KOPT-K1 (cell line): ENCODE data around the gene MMP3.

Source experiments
- H3K27ac ChIP-seq: fragments of 200-600 bp; sonication (generic); 2 replicates; pipeline ENCODE4 v1.5.1; 2016; ENCODE audit warnings: antibody characterized with exemption, mild to moderate bottlenecking, low read depth, low read length; ENCODE audit not compliant: poor library complexity, severe bottlenecking
- H3K36me3 ChIP-seq: fragments of 200-600 bp; sonication (generic); 2 replicates; pipeline ENCODE4 v1.5.1; 2017; ENCODE audit warnings: antibody characterized with exemption, mild to moderate bottlenecking, low read length, moderate library complexity; ENCODE audit not compliant: insufficient read depth
- H3K9me3 ChIP-seq: fragments of 200-600 bp; sonication (generic); 2 replicates; pipeline ENCODE4 v1.5.1; 2017; ENCODE audit warnings: antibody characterized with exemption, low read length, mild to moderate bottlenecking; ENCODE audit not compliant: insufficient read depth, poor library complexity, severe bottlenecking

MMP3 gene

DNA sequence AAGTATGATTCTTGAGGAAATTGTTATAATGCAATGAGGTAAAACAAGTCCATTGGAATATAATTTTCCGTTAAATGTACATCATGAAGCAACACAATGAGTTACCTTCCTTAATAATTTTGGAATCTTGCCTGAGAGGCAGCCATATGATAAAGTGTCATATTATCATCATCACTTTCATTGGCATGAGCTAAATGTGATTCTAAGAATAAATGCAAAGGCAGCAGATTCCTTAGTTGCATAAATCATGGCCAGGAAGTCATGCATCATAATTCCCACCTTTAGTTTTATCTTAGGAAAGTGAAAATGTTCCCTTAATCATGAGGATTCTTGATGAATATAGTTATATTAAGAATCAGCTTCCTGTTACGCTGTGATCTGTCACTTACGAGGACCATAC lies 31.2 kb downstream of the MMP3 start:
- H3K27ac ChIP-seq, result no peak overlapping the region
- H3K36me3 ChIP-seq, result no peaks in the 10 kb centered on the region
- no peaks in the 10 kb centered on the region for H3K9me3 ChIP-seq

DNA sequence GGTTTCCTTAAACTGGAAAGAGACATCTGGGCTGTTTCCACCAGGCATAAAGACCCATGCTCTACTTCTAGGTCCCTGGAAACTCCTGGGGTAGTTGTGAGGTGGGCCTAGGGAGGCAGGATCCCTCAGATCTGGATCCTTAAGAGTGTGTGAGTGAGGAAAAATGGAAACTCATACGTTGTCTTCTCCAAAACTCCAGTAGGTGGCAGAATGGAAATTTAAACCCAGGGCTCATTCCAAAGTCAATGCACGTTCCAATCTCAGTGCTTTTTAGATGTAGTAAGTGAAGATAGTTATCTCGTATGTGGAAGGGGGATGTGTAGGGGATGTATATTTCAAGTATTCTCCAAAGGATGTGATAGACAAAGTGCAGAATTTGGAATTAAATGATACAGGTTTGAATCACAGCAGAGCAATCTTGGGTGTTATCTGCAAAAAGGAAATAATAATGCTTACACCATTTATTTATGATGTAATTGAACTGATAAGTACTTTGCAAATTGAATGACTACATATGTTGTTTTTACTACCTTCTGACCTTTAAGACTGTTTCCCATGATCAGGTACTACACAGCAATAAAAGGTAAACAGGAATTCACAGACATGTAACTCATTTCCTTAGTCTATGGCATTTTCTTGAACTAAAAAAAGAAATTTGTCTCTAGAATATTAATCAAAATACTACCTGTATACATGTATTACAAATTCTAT lies 32.3 kb downstream of the MMP3 start:
- Histone ChIP-seq H3K36me3 (no peaks in the 10 kb centered on the region), H3K9me3 (no peaks in the 10 kb centered on the region), H3K27ac (no peak overlapping the region)

DNA sequence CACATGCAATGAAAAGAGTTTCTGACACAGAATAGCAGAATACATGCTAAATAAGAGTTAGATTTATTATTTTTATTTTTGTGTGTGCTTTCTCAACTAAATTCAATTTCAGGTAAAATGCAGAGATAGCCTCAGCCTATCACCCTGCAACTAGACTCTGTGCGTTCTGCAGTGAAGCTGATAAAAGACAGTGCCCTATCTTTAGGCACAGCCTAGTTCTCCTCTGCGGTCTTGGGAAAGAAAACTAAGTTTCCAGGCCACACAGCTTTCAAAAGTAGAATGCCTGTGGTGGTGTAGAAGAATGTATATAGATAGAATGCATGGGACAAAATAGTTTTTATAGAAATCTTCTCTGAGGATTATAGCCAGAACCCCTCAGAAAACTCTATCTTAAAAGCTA lies 33.4 kb downstream of the MMP3 start:
- H3K27ac ChIP-seq, result no peak overlapping the region
- no peaks in the 10 kb centered on the region for H3K9me3 ChIP-seq
- no peaks in the 10 kb centered on the region for H3K36me3 ChIP-seq

GRCh38 chr11:102807921-102808320 lies 35.5 kb downstream of the MMP3 start:
- Histone ChIP-seq H3K9me3 (no peaks in the 10 kb centered on the region), H3K27ac (no peak overlapping the region), H3K36me3 (no peaks in the 10 kb centered on the region)

DNA sequence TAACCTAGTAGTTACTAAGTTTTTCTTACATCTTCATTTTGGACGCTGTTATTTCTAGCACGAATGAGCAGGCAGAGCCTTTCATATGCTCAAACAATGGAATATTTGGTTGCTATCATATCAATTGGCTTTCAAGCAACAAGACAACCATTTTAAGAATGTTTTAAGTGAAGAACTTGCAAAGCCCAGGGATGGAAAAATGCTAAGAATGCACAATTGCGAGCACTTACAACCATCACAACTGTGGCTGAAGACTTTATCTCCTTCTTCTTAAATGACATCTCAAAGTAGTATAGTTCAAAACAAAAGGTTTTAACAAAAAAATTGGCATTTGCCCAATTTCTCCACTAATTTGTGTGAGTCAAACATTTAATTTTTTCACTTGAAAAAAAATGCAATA lies 37.1 kb downstream of the MMP3 start:
- H3K36me3 ChIP-seq, result no peaks in the 10 kb centered on the region
- no peak overlapping the region for H3K27ac ChIP-seq
- H3K9me3 ChIP-seq, result no peaks in the 10 kb centered on the region

DNA sequence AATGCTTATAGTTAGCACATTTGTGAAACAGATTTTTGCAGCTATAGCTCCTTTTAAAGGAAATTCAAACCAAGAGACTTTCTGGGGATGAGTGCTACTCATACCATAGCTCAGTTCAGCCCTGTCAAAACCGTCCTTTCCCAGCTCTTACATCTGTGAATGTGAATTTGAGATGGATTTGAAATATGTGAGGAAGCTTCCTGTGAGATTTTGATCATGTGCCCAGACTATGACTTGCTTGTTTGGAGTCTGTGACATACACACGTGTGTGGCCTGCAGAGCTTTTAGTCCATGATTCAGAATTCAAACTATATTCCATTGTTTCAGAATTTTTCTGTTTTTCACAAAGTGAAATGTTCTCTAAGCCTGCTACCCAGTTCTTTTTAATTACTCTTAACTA lies 41.1 kb downstream of the MMP3 start:
- Histone ChIP-seq H3K9me3 (no peaks in the 10 kb centered on the region), H3K27ac (no peak overlapping the region), H3K36me3 (no peaks in the 10 kb centered on the region)

- no peaks in the 10 kb centered on the region for H3K9me3 ChIP-seq
- H3K36me3 ChIP-seq, result no peaks in the 10 kb centered on the region
- no peak overlapping the region for H3K27ac ChIP-seq
These were observed 42.6 kb downstream of the MMP3 start for GRCh38 chr11:102800767-102801166.

GRCh38 chr11:102799681-102800340 lies 43.6 kb downstream of the MMP3 start:
- Histone ChIP-seq H3K9me3 (no peaks in the 10 kb centered on the region), H3K36me3 (no peaks in the 10 kb centered on the region), H3K27ac (no peak overlapping the region)

DNA sequence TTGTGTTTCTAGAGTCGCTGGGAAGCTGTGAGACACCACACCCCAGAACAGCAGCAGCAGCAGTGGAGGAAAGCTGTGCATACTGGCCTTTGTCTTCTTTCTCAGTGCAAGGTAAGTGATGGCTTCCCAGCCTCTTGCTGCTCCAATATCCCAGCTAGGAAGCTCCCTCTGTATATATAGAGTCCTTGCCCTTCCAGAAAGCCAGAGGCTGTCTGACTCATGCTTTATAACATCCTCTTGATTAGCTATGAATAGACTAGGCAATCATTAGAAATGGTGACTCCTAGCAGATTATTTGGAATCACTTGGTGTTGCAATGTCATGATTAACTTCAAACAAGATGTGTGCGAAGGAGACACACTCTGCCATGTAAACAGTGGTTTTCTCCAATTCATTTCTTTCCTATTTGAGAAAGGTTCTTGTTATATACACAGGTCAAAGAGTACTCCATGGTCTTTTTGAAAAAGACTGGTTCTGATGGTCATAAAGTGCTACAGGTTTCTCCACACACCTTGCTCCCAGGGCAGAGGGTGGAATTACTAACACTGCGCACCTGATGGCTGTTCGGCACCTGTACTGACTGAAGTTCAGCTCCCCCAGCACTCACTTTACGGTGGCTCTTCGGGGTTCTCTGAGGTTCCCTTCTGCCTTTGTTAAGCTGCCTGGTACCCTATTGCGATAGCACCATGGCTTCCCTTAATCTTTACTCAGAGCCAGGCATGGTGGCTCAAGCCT lies 45.2 kb downstream of the MMP3 start, which contains the start of gene MMP1:
Gene MMP1 (minus strand): TSS at position 149 of the 735 bp plus-strand sequence. CDS start 68 bp downstream, at position 81.
- Histone ChIP-seq H3K27ac (no peak within 1 kb of the TSS), H3K36me3 (no peaks in the 10 kb centered on the region), H3K9me3 (no peaks in the 10 kb centered on the region)

- no peaks in the 10 kb centered on the region for H3K9me3 ChIP-seq
- H3K27ac ChIP-seq, result no peak overlapping the region
- no peaks in the 10 kb centered on the region for H3K36me3 ChIP-seq
These were observed 49.0 kb downstream of the MMP3 start for GRCh38 chr11:102794382-102794781.

DNA sequence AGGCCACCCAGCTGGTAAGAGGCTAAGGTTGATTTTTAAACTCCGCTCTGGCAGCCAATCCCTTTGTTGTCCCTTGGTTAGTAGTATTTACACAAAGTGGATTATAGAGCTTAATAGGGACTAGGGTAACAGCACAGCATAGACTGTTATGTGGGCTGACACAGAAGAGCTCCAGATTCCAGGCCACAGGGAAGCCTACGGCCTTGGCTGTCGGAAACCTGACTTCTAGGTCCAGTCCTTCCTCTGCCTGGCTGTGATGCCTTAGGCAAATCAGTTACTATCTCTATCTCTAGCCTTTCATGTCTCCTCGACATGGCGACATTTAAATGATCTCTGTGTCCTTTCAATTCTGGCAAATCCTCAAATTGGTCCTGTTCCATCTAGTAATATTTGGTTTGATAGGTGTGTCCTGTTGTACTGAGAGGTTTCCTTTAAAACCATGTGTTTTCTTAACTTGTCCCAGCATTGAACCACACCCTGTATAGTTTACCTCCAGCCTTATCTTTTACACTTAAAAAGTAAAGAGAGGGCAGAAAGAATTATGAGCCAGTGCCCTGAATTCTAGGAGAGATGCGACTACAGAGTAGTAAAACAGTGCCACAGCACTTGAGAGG lies 49.6 kb downstream of the MMP3 start:
- no peaks in the 10 kb centered on the region for H3K9me3 ChIP-seq
- H3K36me3 ChIP-seq, result no peaks in the 10 kb centered on the region
- H3K27ac ChIP-seq, result no peak overlapping the region

GRCh38 chr11:102792604-102793003 lies 50.8 kb downstream of the MMP3 start:
- Histone ChIP-seq H3K27ac (no peak overlapping the region), H3K36me3 (no peaks in the 10 kb centered on the region), H3K9me3 (no peaks in the 10 kb centered on the region)

DNA sequence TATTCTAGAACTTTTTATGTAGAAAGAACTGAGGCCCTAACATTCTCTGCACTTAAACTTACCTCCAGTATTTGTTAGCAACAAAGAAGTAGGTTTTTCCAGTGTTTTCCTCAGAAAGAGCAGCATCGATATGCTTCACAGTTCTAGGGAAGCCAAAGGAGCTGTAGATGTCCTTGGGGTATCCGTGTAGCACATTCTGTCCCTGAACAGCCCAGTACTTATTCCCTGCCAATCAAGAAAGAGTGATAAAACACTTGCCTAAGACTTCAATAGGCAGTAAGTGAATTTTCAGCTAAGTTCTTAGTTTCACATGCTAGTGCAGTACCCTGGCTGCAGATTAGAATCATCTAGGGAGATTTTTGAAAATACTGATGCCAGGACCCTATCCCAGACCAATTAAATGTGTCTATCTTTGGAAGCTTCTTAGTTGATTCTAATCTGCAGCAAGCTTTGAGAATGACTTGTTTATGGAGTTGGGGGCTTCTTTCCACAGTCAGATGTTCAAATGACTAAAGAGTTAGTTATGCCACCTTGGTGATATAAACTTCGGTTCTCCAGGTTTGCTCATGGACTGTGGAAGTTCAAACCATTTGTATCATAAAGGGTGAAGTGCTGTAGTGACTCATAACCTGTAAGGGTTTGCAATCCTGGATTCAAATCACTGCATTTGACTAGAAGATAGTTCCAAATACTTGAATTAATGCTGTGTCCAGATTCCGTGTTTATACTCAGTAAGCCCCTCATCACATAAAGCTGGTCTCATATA lies 52.0 kb downstream of the MMP3 start:
- Histone ChIP-seq H3K36me3 (no peaks in the 10 kb centered on the region), H3K27ac (no peak overlapping the region), H3K9me3 (no peaks in the 10 kb centered on the region)

GRCh38 chr11:102788334-102788995 lies 54.9 kb downstream of the MMP3 start:
- Histone ChIP-seq H3K27ac (no peak overlapping the region), H3K36me3 (no peaks in the 10 kb centered on the region), H3K9me3 (no peaks in the 10 kb centered on the region)
